WTC11 (cell line): ENCODE data around the gene OR2D2. TPM values are rescaled to one million over a fixed set of nuclear protein-coding genes. Genes with fewer than 3 reads are reported as not detected.
A peak's percentile ranks its signal among the peaks of the same experiment; 100 is the strongest.

Experiments
- ATAC-seq: fragments of 200-7000 bp; cut with Tn5 transposase; 2 replicates; pipeline ENCODE4 v1.10.0; 2021; ENCODE audit warnings: mild to moderate bottlenecking, moderate library complexity
- CTCF ChIA-PET: fragments of 300-600 bp; sonication (Branson Sonifier 250); formaldehyde crosslinking; loops from one replicate; lab custom pipeline; 2021; ENCODE audit warnings: antibody characterized with exemption; lab: Charles Lee
- POLR2A ChIA-PET: fragments of 350-600 bp; sonication (Branson Sonifier 250); formaldehyde crosslinking; loops from one replicate; lab custom pipeline; 2021; ENCODE audit warnings: antibody characterized with exemption; lab: Charles Lee
- DNase-seq: peaks from one replicate; pipeline ENCODE4 v3.0.0; 2021; ENCODE audit warnings: low spot score
- H3K27ac Mint-ChIP-seq: 2 replicates; pipeline ENCODE4 v1.8.0; 2021; ENCODE audit warnings: mixed read lengths
- H3K27me3 Mint-ChIP-seq: 2 replicates; pipeline ENCODE4 v1.8.0; 2021; ENCODE audit warnings: low read depth, mild to moderate bottlenecking, moderate library complexity, mixed read lengths
- H3K36me3 Mint-ChIP-seq: 2 replicates; pipeline ENCODE4 v1.8.0; 2021; ENCODE audit warnings: mixed read lengths
- H3K4me1 Mint-ChIP-seq: 2 replicates; pipeline ENCODE4 v1.8.0; 2022; ENCODE audit warnings: mixed read lengths
- H3K4me3 Mint-ChIP-seq: 2 replicates; pipeline ENCODE4 v1.8.0; 2021; ENCODE audit warnings: mild to moderate bottlenecking, moderate library complexity, mixed read lengths
- H3K9me3 Mint-ChIP-seq: 2 replicates; pipeline ENCODE4 v1.8.0; 2021; ENCODE audit warnings: mixed read lengths
- EMX1 ChIP-seq: fragments of 250-450 bp; sonication (Bioruptor Pico); IDR thresholded peaks from 2 replicates; pipeline ENCODE4 v1.8.0; 2021; ENCODE audit warnings: mild to moderate bottlenecking
- ESRRA ChIP-seq: sonication (generic); formaldehyde crosslinking; IDR thresholded peaks from 2 replicates; pipeline ENCODE4 v1.8.1; 2022; ENCODE audit warnings: mild to moderate bottlenecking, missing genetic modification reagents, borderline replicate concordance
- ETV6 ChIP-seq: sonication (generic); formaldehyde crosslinking; IDR thresholded peaks from 2 replicates; pipeline ENCODE4 v1.8.1; 2022; ENCODE audit warnings: mild to moderate bottlenecking, missing genetic modification reagents
- FOXJ3 ChIP-seq: sonication (generic); formaldehyde crosslinking; IDR thresholded peaks from 2 replicates; pipeline ENCODE4 v1.9.0; 2021; ENCODE audit warnings: missing genetic modification reagents, mild to moderate bottlenecking, borderline replicate concordance
- FOXP1 ChIP-seq: sonication (generic); formaldehyde crosslinking; IDR thresholded peaks from 2 replicates; pipeline ENCODE4 v1.8.0; 2022; ENCODE audit warnings: missing genetic modification reagents, mild to moderate bottlenecking, moderate library complexity, borderline replicate concordance
- HMGXB4 ChIP-seq: sonication (generic); formaldehyde crosslinking; IDR thresholded peaks from 2 replicates; pipeline ENCODE4 v1.8.1; 2023; ENCODE audit warnings: mild to moderate bottlenecking, moderate library complexity, missing genetic modification reagents
- JUN ChIP-seq: sonication (generic); formaldehyde crosslinking; IDR thresholded peaks from 2 replicates; pipeline ENCODE4 v1.8.0; 2023; ENCODE audit warnings: mild to moderate bottlenecking, missing genetic modification reagents
- NR2C2 ChIP-seq: sonication (generic); formaldehyde crosslinking; IDR thresholded peaks from 2 replicates; pipeline ENCODE4 v1.8.0; 2022; ENCODE audit warnings: mild to moderate bottlenecking, missing genetic modification reagents
- PRRX2 ChIP-seq: fragments of 250-450 bp; sonication (Bioruptor Pico); IDR thresholded peaks from 2 replicates; pipeline ENCODE4 v1.8.0; 2021; ENCODE audit warnings: mild to moderate bottlenecking
- SP1 ChIP-seq: sonication (generic); formaldehyde crosslinking; conservative IDR thresholded peaks from 2 replicates; pipeline ENCODE4 v1.8.1; 2022; ENCODE audit warnings: missing genetic modification reagents
- STAT6 ChIP-seq: sonication (generic); formaldehyde crosslinking; conservative IDR thresholded peaks from 2 replicates; pipeline ENCODE4 v1.8.1; 2023; ENCODE audit warnings: mild to moderate bottlenecking, low read depth, missing genetic modification reagents, moderate library complexity
- TEAD4 ChIP-seq: sonication (generic); formaldehyde crosslinking; IDR thresholded peaks from 2 replicates; pipeline ENCODE4 v1.8.0; 2022; ENCODE audit warnings: mild to moderate bottlenecking, missing genetic modification reagents
- ZNF121 ChIP-seq: sonication (generic); formaldehyde crosslinking; IDR thresholded peaks from 2 replicates; pipeline ENCODE4 v1.8.0; 2023; ENCODE audit warnings: missing genetic modification reagents
- ZNF232 ChIP-seq: sonication (generic); formaldehyde crosslinking; IDR thresholded peaks from 2 replicates; pipeline ENCODE4 v1.8.0; 2022; ENCODE audit warnings: mild to moderate bottlenecking, missing genetic modification reagents
- ZNF396 ChIP-seq: fragments of 250-450 bp; sonication (Bioruptor Pico); IDR thresholded peaks from 2 replicates; pipeline ENCODE4 v1.8.0; 2021; ENCODE audit warnings: mild to moderate bottlenecking, moderate library complexity, borderline replicate concordance
- ZNF512 ChIP-seq: sonication (generic); formaldehyde crosslinking; IDR thresholded peaks from 2 replicates; pipeline ENCODE4 v1.8.1; 2022; ENCODE audit warnings: missing genetic modification reagents, borderline replicate concordance
- ZNF671 ChIP-seq: fragments of 250-450 bp; sonication (Bioruptor Pico); IDR thresholded peaks from 2 replicates; pipeline ENCODE4 v1.8.0; 2021; ENCODE audit warnings: mild to moderate bottlenecking
- total RNA-seq: library from RNA; stranded (reverse); gene quantifications from 3 replicates; pipeline ENCODE4 v1.2.3, GENCODE V29; 2021
- TF ChIP-seq, protein P1 (sequence below): sonication (generic); formaldehyde crosslinking; IDR thresholded peaks from 2 replicates; pipeline ENCODE4 v1.8.0; 2022; ENCODE audit warnings: mild to moderate bottlenecking, missing genetic modification reagents
- TF ChIP-seq, protein P2 (sequence below): fragments of 250-450 bp; sonication (Bioruptor Pico); IDR thresholded peaks from 2 replicates; pipeline ENCODE4 v1.8.0; 2021; ENCODE audit warnings: mild to moderate bottlenecking
- TF ChIP-seq, protein P3 (sequence below): sonication (generic); formaldehyde crosslinking; IDR thresholded peaks from 2 replicates; pipeline ENCODE4 v1.8.1; 2023; ENCODE audit warnings: mild to moderate bottlenecking, missing genetic modification reagents, borderline replicate concordance

Gene OR2D2
- total RNA-seq, 1 experiment from 2014 or later, result 0.26 TPM

DNA sequence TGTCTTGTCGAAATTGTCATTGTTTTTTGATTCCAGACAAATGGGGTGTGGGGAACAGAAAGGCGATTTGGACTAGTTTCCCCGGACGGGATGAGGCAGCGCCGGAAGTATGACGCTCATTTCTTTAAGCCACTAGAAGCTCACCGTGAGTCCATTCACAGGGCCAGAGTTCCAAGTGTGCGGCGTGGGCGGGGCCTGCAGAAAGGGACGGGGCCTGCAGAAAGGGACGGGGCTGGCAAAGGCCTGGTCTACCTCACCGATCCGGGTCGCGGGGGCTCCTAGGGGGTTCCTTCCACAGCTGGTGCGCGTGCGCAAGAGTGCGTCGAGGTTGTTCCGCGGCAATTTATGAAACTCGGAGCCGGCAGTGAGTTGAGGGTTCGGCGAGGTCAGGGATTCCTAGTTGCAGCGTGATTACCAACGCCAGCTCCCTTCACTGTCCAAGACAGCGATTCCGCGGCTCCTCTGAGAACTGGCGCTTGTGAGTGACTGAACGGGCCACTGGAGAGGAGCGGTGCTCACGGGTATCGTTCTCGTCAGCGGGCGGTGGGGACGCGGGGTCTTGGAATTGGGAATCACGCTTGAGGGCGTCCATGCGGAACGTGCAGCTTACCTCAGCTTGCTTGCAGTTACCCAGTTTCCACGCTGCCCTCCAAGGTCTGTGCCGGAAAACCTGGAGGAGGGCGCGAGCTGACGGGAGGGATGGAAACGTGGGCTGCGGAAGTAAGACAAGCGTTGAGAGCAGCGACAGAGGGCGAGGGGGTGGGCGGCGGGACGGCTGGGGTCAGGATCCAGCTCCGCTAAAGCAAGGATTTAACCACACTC, 34.1 kb upstream of the OR2D2 start, which contains the start of gene ZNF215 (continued):
- TF ChIP-seq FOXJ3 (CRISPR knock-in tag) (no peak), JUN (CRISPR knock-in tag) (no peak), TEAD4 (CRISPR knock-in tag) (no peak), ZNF232 (CRISPR knock-in tag) (no peak), HMGXB4 (CRISPR knock-in tag) (0 out of 2 replicates have a peak, but pooled peaks have one; percentile 31), ESRRA (no peak), ZNF512 (CRISPR knock-in tag) (no peak), STAT6 (CRISPR knock-in tag) (no peak), ZNF121 (CRISPR knock-in tag) (no peak)
- TF ChIP-seq, protein P1, sequence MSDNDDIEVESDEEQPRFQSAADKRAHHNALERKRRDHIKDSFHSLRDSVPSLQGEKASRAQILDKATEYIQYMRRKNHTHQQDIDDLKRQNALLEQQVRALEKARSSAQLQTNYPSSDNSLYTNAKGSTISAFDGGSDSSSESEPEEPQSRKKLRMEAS (CRISPR knock-in tag), result peak; percentile 56; the same call in 1 of the 2 replicates

GRCh38 chr11:6925636-6926207, 33.4 kb upstream of the OR2D2 start:
- peak overlapping the region; percentile 95 for H3K27ac Mint-ChIP-seq
- POLR2A ChIA-PET, result no interaction called here
- DNase-seq, result no peak

More at GRCh38 chr11:6925636-6926207, 33.4 kb upstream of the OR2D2 start:
- Mint-ChIP-seq H3K27me3 (no peaks in the 10 kb centered on the region; the same call in 1 of the 2 replicates), H3K4me3 (peak overlapping the region; percentile 99), H3K9me3 (no peaks in the 10 kb centered on the region), H3K36me3 (peaks cover 5% of the 10 kb centered on the region; the same call in 1 of the 2 replicates), H3K4me1 (peaks cover 36% of the 10 kb centered on the region)
- no peak for TF ChIP-seq TEAD4 (CRISPR knock-in tag)
- peak; percentile 30; the same call in 1 of the 2 replicates for TF ChIP-seq ETV6 (CRISPR knock-in tag)
- TF ChIP-seq, protein P2, sequence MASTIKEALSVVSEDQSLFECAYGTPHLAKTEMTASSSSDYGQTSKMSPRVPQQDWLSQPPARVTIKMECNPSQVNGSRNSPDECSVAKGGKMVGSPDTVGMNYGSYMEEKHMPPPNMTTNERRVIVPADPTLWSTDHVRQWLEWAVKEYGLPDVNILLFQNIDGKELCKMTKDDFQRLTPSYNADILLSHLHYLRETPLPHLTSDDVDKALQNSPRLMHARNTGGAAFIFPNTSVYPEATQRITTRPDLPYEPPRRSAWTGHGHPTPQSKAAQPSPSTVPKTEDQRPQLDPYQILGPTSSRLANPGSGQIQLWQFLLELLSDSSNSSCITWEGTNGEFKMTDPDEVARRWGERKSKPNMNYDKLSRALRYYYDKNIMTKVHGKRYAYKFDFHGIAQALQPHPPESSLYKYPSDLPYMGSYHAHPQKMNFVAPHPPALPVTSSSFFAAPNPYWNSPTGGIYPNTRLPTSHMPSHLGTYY (CRISPR knock-in tag), result no peak
- no peak for TF ChIP-seq EMX1 (CRISPR knock-in tag)
- 0 out of 2 replicates have a peak, but pooled peaks have one; percentile 30 for TF ChIP-seq PRRX2 (CRISPR knock-in tag)
- TF ChIP-seq ZNF671 (CRISPR knock-in tag), result no peak
- 0 out of 2 replicates have a peak, but pooled peaks have one; percentile 12 for TF ChIP-seq SP1 (CRISPR knock-in tag)
- TF ChIP-seq, protein P3, sequence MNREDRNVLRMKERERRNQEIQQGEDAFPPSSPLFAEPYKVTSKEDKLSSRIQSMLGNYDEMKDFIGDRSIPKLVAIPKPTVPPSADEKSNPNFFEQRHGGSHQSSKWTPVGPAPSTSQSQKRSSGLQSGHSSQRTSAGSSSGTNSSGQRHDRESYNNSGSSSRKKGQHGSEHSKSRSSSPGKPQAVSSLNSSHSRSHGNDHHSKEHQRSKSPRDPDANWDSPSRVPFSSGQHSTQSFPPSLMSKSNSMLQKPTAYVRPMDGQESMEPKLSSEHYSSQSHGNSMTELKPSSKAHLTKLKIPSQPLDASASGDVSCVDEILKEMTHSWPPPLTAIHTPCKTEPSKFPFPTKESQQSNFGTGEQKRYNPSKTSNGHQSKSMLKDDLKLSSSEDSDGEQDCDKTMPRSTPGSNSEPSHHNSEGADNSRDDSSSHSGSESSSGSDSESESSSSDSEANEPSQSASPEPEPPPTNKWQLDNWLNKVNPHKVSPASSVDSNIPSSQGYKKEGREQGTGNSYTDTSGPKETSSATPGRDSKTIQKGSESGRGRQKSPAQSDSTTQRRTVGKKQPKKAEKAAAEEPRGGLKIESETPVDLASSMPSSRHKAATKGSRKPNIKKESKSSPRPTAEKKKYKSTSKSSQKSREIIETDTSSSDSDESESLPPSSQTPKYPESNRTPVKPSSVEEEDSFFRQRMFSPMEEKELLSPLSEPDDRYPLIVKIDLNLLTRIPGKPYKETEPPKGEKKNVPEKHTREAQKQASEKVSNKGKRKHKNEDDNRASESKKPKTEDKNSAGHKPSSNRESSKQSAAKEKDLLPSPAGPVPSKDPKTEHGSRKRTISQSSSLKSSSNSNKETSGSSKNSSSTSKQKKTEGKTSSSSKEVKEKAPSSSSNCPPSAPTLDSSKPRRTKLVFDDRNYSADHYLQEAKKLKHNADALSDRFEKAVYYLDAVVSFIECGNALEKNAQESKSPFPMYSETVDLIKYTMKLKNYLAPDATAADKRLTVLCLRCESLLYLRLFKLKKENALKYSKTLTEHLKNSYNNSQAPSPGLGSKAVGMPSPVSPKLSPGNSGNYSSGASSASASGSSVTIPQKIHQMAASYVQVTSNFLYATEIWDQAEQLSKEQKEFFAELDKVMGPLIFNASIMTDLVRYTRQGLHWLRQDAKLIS (CRISPR knock-in tag), result no peak
- TF ChIP-seq FOXP1 (CRISPR knock-in tag), result no peak
- no peak for TF ChIP-seq ZNF396 (CRISPR knock-in tag)
- TF ChIP-seq NR2C2, result no peak
- ATAC-seq, result peak; percentile 53
- CTCF ChIA-PET, result interaction anchor here (0.8 to 4.7 kb wide), 6 partner anchors 11 to 220 kb away, joined by 3 to 22 read pairs (median 8); partner anchors contain the start of gene NLRP14
